Stimulated activated memory B cell treated with anti-CD40 and anti-IgM and Interleukin-4, amounts not matched to agents 10 μg/mL and 1 μg/mL and 100 μg/mL, for 72 hours (primary cell): ENCODE results near the gene IRF6.

Experiments
- ATAC-seq: fragments of 150-1000 bp; cut with Tn5 transposase; 2 replicates; pipeline ENCODE4 v1.10.0; 2021
- H3K27ac Mint-ChIP-seq: one replicate; pipeline ENCODE4 v1.8.0; 2022; ENCODE audit warnings: mild to moderate bottlenecking, mixed read lengths
- H3K27me3 Mint-ChIP-seq: one replicate; pipeline ENCODE4 v1.8.0; 2022; ENCODE audit warnings: mixed read lengths
- H3K36me3 Mint-ChIP-seq: one replicate; pipeline ENCODE4 v1.8.0; 2022; ENCODE audit warnings: mixed read lengths
- H3K4me1 Mint-ChIP-seq: one replicate; pipeline ENCODE4 v1.8.0; 2022; ENCODE audit warnings: mixed read lengths
- H3K4me3 Mint-ChIP-seq: one replicate; pipeline ENCODE4 v1.8.0; 2022; ENCODE audit warnings: mild to moderate bottlenecking, moderate library complexity, mixed read lengths
- H3K9me3 Mint-ChIP-seq: one replicate; pipeline ENCODE4 v1.8.0; 2022; ENCODE audit warnings: mixed read lengths

The IRF6 gene

DNA sequence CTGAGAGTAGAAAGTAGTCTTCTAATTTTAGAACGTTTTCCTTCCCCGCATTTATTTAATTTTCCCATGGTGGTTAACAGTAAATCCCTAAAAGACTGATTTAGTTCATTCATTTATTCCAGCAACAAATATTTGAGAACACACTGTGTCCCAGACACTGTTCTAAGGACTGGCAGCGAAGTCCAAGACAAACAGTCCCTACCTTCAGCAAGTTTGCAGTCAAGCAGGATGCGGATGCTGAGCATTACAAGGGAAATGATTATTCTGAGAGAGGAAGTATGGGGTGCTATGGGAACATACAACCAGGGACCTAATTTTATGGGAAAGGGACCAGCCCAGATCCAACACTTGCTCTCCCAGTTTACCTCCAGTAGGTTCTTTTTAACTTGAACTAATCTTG lies 20.4 kb downstream of the IRF6 start:
- peaks cover 16% of the 10 kb centered on the region for H3K36me3 Mint-ChIP-seq
- H3K27ac Mint-ChIP-seq, result peak overlapping the region; percentile 93
- peaks cover 20% of the 10 kb centered on the region for H3K4me1 Mint-ChIP-seq
- H3K4me3 Mint-ChIP-seq, result no peak overlapping the region
- no peaks in the 10 kb centered on the region for H3K9me3 Mint-ChIP-seq
- no peak for ATAC-seq
- H3K27me3 Mint-ChIP-seq, result peaks cover 18% of the 10 kb centered on the region

DNA sequence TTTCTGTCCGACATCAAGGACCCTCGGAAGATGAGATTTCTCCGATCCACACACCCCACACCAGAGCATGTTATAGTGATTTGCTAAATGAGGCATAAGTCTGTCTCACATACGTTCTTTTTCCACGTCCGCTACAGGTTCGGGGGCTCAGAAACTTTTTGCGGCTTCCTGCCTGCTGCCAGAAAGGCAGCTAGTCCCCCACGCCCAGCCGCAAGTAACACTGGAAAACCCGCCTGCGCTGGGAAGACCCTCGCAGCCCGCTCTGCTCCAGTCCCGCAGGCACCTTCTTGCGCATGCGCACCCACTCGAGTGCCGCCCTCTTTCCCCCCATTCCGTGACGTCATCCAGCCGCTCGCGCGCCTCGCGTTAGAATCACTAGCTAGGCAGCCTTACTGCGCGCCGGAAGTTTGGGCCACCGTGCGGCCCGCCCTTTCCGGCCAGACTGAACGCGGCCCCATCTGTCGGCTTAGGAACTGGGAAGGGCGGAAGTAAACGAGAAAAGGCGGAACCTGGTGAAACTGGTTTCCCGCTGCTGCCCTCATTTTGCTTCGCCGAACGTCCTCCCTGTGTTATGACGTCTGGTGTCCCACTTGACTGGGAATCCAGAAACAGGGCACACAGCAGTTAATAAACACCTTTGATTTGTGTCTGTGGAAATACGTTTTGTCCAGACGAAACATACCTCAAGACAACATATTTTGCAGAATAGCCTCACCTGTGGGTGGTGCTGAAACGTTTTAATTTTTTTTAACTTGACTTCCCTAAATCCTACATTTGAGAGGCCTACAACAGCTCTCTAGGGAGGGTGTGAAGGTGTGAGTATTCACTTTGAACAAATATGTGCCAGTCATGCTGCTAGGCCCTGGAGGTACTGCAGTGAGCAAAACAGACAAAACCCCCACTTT lies 21.4 kb downstream of the IRF6 start, which contains the start of gene C1orf74:
C1orf74 (minus strand) TSS at position 295 of the 905 bp plus-strand sequence. CDS start 925 bp downstream, outside the sequence.
- Mint-ChIP-seq H3K27me3 (peaks cover 18% of the 10 kb centered on the region), H3K9me3 (no peaks in the 10 kb centered on the region), H3K27ac (peak within 1 kb of the TSS; percentile 93), H3K4me1 (peaks cover 20% of the 10 kb centered on the region), H3K36me3 (peaks cover 26% of the 10 kb centered on the region), H3K4me3 (peak within 1 kb of the TSS; percentile 88)
- ATAC-seq, result peak; percentile 100

DNA sequence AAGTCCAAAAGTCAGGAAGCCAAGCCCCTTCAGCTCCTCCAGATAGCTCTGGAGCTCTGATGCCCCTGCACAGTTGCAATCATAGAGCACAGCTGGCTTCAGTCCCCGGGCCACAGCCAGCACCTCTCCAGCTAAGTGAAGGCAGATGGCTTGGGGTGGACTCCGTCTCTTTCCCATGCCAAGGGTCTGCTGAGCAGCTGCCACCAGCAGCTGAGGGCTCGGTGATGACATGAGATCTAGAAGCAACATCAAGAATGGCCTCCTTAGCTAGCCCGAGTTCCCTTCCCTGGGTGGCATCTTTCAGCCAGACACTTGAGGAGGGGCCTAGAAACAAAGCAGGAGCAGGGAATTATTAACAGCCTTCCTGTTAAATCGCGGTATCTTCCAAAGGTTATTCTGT lies 22.6 kb downstream of the IRF6 start:
- ATAC-seq, result no peak
- Mint-ChIP-seq H3K4me3 (peak overlapping the region; percentile 88), H3K36me3 (peaks cover 38% of the 10 kb centered on the region), H3K4me1 (peaks cover 20% of the 10 kb centered on the region), H3K27me3 (peaks cover 18% of the 10 kb centered on the region), H3K27ac (peak overlapping the region; percentile 93), H3K9me3 (no peaks in the 10 kb centered on the region)

DNA sequence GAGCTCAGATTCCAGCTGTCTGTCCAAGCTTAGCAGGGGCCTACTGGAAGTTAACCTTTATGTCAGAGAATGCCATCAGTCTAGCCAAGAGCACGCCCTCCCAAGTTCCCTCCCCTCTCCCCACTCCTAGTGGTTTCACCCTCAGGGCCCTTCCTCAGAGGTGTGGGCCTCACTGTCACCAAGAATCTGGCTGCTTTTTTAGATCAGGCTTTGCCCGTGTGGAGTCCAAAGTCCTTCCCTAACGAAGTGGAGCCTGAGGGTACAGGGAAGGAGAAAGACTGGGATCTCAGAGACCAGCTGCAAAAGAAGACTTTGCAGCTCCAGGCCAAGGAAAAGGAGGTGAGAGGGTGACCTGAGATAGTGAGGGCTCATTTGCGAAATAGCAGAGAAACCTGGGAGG lies 25.7 kb downstream of the IRF6 start:
- Mint-ChIP-seq H3K27ac (peak overlapping the region; percentile 43), H3K36me3 (peaks cover 60% of the 10 kb centered on the region), H3K27me3 (no peaks in the 10 kb centered on the region), H3K9me3 (no peaks in the 10 kb centered on the region), H3K4me1 (peaks cover 20% of the 10 kb centered on the region), H3K4me3 (no peak overlapping the region)
- no peak for ATAC-seq

DNA sequence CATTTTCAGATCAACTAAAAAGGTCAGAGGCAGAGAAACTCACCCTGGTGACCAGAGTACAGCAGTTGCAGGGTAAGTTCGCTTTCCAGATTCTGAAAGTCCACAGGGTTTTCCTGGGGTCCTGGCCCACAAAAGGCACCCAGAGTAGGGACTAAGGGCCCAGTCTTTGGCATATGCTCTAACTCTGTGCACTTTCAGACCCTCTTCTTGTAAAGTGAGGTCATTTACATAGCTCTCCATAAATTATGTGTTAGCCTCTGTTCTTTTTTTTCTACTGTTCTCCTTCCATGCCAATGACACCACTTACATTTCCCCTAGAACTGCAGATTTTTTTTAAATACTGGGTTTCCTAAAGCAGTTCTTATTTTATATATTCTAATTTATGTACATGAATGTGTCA lies 27.8 kb downstream of the IRF6 start:
- H3K4me1 Mint-ChIP-seq, result peaks cover under 1% of the 10 kb centered on the region
- no peak overlapping the region for H3K27ac Mint-ChIP-seq
- H3K36me3 Mint-ChIP-seq, result peaks cover 73% of the 10 kb centered on the region
- no peak for ATAC-seq
- H3K9me3 Mint-ChIP-seq, result no peaks in the 10 kb centered on the region
- no peak overlapping the region for H3K4me3 Mint-ChIP-seq
- H3K27me3 Mint-ChIP-seq, result no peaks in the 10 kb centered on the region

DNA sequence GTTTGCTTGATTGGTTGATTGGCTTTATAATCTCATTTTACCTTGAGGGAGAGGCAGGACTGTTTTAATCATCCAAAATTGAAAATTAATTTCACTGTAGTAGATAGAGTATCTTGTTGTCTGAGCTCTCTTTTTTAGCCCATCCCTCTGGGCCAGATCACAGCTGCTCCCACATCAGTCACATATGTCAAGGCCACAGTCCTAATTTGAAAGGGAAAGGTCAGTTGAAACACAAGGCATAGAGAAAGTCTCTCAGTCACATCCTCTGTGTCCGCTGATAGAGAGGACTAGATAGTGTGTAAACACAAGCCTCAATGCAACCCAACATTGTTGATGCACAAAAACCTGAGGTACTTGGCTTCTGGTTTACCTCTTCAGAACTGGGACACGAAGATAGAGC lies 28.4 kb downstream of the IRF6 start:
- ATAC-seq, result no peak
- H3K27ac Mint-ChIP-seq, result no peak overlapping the region
- peaks cover 75% of the 10 kb centered on the region for H3K36me3 Mint-ChIP-seq
- H3K4me1 Mint-ChIP-seq, result no peaks in the 10 kb centered on the region
- H3K4me3 Mint-ChIP-seq, result no peak overlapping the region
- no peaks in the 10 kb centered on the region for H3K9me3 Mint-ChIP-seq
- no peaks in the 10 kb centered on the region for H3K27me3 Mint-ChIP-seq

DNA sequence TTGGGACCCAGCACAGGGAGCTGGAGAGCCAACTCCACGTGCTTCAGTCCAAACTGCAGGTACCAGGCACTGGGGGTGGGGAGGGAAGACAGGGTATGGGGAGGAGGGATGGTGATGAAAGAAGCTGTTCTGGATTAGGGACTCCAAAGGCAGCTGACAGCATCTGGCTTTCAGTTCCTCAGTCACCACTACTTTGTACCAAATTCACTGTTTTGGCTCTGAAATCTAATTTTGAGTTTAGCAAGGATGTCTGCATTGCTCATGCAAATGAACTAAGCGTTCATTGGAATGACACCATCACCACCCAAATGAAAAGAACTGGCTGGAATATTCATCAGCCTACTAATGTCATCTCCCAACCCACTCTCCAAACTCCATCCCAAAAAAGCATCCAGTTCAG lies 30.3 kb downstream of the IRF6 start:
- H3K4me1 Mint-ChIP-seq, result no peaks in the 10 kb centered on the region
- H3K27me3 Mint-ChIP-seq, result no peaks in the 10 kb centered on the region
- no peaks in the 10 kb centered on the region for H3K9me3 Mint-ChIP-seq
- H3K27ac Mint-ChIP-seq, result no peak overlapping the region
- peaks cover 62% of the 10 kb centered on the region for H3K36me3 Mint-ChIP-seq
- H3K4me3 Mint-ChIP-seq, result no peak overlapping the region
- no peak for ATAC-seq

DNA sequence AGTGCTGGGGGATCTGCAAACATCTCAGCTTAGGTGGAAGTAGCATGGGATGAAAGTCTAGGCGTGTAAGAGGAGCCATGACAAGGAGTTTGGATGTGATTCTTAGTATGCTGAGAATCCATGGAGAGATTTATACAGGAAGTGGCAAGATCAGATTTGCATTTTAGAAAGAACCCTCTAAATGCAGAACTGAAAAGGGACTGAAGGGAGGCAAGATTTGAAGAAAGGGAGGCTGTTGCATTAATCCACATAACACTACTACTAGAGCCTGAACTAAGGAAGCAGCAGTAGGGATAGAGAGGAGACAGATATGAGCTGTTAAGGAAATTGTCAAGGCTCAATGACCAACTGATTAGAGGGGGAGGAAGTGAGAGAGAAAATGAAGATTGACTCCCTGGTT lies 31.4 kb downstream of the IRF6 start:
- peak; percentile 72 for ATAC-seq
- Mint-ChIP-seq H3K27me3 (no peaks in the 10 kb centered on the region), H3K4me3 (peak overlapping the region; percentile 34), H3K36me3 (peaks cover 52% of the 10 kb centered on the region), H3K27ac (no peak overlapping the region), H3K9me3 (no peaks in the 10 kb centered on the region), H3K4me1 (no peaks in the 10 kb centered on the region)

DNA sequence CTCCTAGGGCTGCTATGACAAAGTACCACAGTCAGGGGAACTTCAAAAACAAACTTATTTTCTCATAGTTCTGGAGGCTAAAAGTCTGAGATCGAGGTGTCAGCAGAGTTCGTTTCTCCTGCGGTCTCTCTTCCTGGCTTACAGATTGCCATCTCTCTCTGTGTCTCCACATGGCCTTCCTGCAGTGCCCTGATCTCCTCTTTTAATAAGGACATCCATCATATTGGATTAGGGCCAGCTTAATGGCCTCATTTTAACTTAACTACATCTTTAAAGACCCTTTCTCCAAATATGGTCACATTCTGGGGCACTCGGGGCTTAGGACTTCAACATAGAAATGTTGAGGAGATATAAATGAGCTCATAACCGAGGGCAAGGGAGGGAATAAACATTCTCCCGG lies 33.8 kb downstream of the IRF6 start:
- Mint-ChIP-seq H3K9me3 (no peaks in the 10 kb centered on the region), H3K27ac (no peak overlapping the region), H3K27me3 (no peaks in the 10 kb centered on the region), H3K4me1 (no peaks in the 10 kb centered on the region), H3K36me3 (peaks cover 35% of the 10 kb centered on the region), H3K4me3 (no peak overlapping the region)
- no peak for ATAC-seq

DNA sequence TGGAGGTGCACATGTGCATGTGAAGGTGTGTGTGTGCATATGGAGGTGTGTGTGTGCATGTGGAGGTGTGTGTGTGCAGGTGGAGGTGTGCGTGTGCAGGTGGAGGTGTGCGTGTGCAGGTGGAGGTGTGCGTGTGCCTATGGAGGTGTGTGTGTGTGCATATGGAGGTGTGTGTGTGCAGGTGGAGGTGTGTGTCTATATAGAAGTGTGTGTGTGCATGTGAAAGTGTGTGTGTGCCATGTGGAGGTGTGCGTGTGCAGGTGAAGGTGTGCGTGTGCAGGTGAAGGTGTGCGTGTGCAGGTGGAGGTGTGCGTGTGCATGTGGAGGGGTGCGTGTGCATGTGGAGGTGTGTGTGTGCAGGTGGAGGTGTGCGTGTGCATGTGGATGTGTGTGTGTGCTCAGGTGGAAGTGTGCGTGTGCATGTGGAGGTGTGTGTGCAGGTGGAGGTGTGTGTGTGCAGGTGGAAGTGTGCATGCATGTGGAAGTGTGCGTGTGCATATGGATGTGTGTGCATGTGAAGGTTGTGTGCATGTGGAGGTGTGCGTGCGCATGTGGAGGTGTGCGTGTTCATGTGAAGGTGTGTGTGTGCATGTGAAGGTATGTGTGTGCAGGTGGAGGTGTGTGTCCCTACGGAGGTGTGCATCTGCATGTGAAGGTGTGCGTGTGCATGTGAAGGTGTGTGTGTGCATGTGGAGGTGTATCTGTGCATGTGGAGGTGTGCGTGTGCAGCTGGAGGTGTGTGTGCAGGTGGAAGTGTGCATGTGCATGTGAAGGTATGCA lies 35.1 kb downstream of the IRF6 start:
- Mint-ChIP-seq H3K36me3 (peaks cover 44% of the 10 kb centered on the region), H3K4me3 (no peak overlapping the region), H3K27ac (no peak overlapping the region), H3K4me1 (peaks cover 13% of the 10 kb centered on the region), H3K27me3 (no peaks in the 10 kb centered on the region), H3K9me3 (no peaks in the 10 kb centered on the region)
- no peak for ATAC-seq

DNA sequence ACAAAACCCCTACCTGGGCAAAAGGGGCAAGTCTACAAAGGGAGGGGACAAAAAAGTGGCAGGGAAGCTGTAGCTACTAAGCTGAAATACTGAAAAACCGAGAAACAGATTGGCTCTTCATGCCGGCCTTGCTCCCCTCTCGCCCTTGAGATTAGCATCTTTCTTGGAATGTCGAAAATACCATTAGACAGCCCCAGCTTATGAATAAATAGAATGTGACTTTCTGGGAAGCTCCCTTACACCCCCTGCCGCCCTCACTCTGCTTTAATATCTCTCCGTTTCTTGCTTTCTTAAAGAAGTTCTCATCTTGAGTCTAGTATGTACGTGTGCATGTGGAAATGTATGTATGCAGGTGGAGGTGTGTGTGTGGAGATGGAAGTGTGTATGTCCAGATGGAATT lies 36.0 kb downstream of the IRF6 start:
- Mint-ChIP-seq H3K4me1 (peaks cover 19% of the 10 kb centered on the region), H3K36me3 (peaks cover 43% of the 10 kb centered on the region), H3K4me3 (no peak overlapping the region), H3K27me3 (no peaks in the 10 kb centered on the region), H3K9me3 (no peaks in the 10 kb centered on the region), H3K27ac (no peak overlapping the region)
- ATAC-seq, result no peak

DNA sequence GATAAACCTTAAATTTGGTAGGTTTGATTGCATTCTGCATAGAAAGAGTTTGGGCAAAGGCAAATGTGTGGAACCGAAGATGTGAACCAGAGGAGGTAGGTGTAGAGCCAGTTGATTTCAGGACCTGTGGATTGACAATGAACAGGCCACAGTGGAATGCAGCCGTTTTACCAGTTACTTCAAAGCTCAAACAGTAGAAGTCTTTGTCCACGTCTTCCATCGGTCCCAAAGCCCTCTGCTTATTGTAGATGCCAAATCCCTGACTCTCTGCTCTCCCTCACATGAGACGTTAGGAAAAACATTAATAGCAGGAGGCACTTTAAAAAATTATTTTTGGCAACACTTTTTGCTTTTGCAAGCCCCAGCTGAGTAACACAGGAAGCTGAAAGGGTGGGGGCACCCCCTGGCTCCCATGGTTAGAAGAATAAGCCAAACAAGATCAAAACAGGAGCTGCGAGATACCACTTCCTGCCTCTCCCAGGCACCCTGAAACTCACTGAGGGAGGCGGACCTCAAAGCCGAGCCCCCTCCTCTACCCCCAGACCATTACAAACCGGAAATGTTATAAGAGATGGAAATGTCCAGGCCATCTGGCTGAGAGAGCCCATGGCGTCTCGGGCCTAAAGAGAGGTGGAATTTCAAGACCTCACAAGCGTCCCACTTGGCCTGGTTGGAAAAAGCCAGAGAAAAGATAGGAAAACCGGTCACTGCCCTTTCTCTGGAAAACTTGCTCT lies 36.6 kb downstream of the IRF6 start:
- Mint-ChIP-seq H3K4me1 (peaks cover 23% of the 10 kb centered on the region), H3K36me3 (peaks cover 42% of the 10 kb centered on the region)
- ATAC-seq, result peak; percentile 75

DNA sequence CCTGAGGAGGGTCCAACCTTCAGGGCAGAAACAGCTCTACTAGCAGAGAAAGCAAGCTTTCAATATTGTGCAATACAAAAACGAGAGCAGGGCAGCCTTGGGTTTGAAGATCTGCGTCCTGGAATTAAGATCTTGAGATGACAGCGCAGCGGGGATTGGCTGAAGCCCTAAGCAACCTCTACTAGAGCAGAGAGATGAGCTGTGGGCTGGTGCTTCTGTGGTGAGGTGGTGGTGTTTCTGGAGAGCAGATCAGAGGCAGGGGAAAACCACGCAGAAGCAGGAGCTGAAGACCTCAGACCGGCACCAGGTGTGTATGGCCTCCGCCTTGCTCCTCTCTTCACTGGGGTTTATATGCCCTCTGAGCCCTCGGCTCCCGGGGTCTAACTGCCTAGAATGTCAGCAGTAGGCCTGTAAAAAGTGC lies 37.6 kb downstream of the IRF6 start:
- H3K4me1 Mint-ChIP-seq, result peaks cover 29% of the 10 kb centered on the region
- no peaks in the 10 kb centered on the region for H3K27me3 Mint-ChIP-seq
- peak; percentile 98 for ATAC-seq
- H3K36me3 Mint-ChIP-seq, result peaks cover 50% of the 10 kb centered on the region
- no peak overlapping the region for H3K4me3 Mint-ChIP-seq
- H3K9me3 Mint-ChIP-seq, result no peaks in the 10 kb centered on the region
- H3K27ac Mint-ChIP-seq, result no peak overlapping the region

More for the DNA sequence above, 36.6 kb downstream of the IRF6 start:
- Mint-ChIP-seq H3K9me3 (no peaks in the 10 kb centered on the region), H3K4me3 (no peak overlapping the region), H3K27me3 (no peaks in the 10 kb centered on the region), H3K27ac (no peak overlapping the region)

DNA sequence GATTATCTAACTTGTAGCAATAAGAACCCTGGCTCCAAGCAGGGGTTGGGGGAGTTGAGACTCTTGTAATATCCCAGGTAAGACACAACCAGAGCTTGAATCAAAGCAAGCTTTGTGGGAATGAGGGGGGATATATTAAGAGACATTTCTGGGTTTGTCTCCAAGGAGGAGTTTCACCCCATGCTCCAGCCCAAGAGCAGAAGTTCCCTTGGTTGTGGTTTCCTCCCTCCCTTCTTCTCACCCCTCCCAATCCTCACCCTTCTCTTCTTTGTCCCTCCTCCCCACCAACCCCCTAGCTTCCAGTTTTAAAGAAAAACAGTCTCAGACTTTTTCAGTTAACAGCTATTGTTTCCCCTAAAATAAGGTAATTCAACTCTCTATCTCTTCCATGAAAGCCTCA lies 38.2 kb downstream of the IRF6 start:
- Mint-ChIP-seq H3K36me3 (peaks cover 50% of the 10 kb centered on the region), H3K27me3 (no peaks in the 10 kb centered on the region), H3K27ac (no peak overlapping the region), H3K4me3 (no peak overlapping the region), H3K9me3 (no peaks in the 10 kb centered on the region), H3K4me1 (peaks cover 35% of the 10 kb centered on the region)
- no peak for ATAC-seq

DNA sequence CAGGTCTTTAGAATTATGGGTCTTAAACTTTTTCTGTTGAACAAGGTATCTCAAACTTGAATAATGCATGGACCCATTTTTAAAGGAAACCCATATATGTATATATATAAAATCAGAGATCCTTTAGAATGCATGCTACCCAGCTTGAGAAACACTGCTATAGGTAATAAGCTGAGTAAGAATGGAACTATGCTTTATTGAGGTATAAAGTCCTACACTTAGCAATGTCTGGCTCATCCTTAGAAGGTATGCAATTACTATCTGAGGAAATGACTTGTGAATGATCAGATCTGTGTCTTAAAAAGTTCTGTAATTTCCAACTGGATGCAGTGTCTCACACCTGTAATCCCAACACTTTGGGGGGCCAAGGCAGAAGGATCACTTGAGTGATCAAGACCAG lies 38.8 kb downstream of the IRF6 start:
- ATAC-seq, result no peak
- Mint-ChIP-seq H3K4me3 (no peak overlapping the region), H3K27me3 (no peaks in the 10 kb centered on the region), H3K4me1 (peaks cover 41% of the 10 kb centered on the region), H3K9me3 (no peaks in the 10 kb centered on the region), H3K36me3 (peaks cover 56% of the 10 kb centered on the region), H3K27ac (no peak overlapping the region)
